AG09309 (cell line): ENCODE data around the gene SNX6.
"Not testable (repeated sequence)": the region's sequence is repeated elsewhere in the genome, so short reads cannot be mapped to it uniquely, and the experiment has no call there.

Source experiments
- DNase-seq: peaks from one replicate; pipeline ENCODE4 v3.0.0-alpha.2; 2010; ENCODE audit warnings: low read depth
- H3K4me3 ChIP-seq: 2 replicates; pipeline ENCODE4 v1.5.1; 2011; ENCODE audit warnings: mild to moderate bottlenecking, low read depth, low read length, moderate library complexity; ENCODE audit not compliant: control insufficient read depth
- CTCF ChIP-seq: IDR thresholded peaks from 2 replicates; pipeline ENCODE4 v1.5.1; 2011; ENCODE audit warnings: mild to moderate bottlenecking, low read depth, low read length, inconsistent platforms; ENCODE audit not compliant: insufficient read depth, control insufficient read depth; ENCODE audit errors: missing control alignments

SNX6 gene

GRCh38 chr14:34650786-34651584 is 21.0 kb upstream of the SNX6 start:
- DNase-seq, result peak; percentile 99
- no peak overlapping the region for H3K4me3 ChIP-seq
- TF ChIP-seq CTCF, result no peak

- not testable (repeated sequence) for DNase-seq, H3K4me3 ChIP-seq
These were observed 20.1 kb upstream of the SNX6 start for GRCh38 chr14:34650006-34650405.

- peak; percentile 64 for DNase-seq
- no peak for TF ChIP-seq CTCF
- no peak overlapping the region for H3K4me3 ChIP-seq
These were observed 19.4 kb upstream of the SNX6 start for GRCh38 chr14:34649344-34649743.

GRCh38 chr14:34646570-34647255 is 16.8 kb upstream of the SNX6 start:
- DNase-seq, result no peak
- TF ChIP-seq CTCF, result no peak
- H3K4me3 ChIP-seq, result no peak overlapping the region

GRCh38 chr14:34643361-34643760 is 13.4 kb upstream of the SNX6 start:
- H3K4me3 ChIP-seq, result no peak overlapping the region
- no peak for DNase-seq
- no peak for TF ChIP-seq CTCF

GRCh38 chr14:34642595-34642994 is 12.6 kb upstream of the SNX6 start:
- no peak for TF ChIP-seq CTCF
- no peak for DNase-seq
- H3K4me3 ChIP-seq, result no peak overlapping the region

GRCh38 chr14:34640826-34641225 is 10.9 kb upstream of the SNX6 start:
- no peak overlapping the region for H3K4me3 ChIP-seq
- no peak for DNase-seq
- no peak for TF ChIP-seq CTCF

- not testable (repeated sequence) for H3K4me3 ChIP-seq, DNase-seq
These were observed 4.4 kb upstream of the SNX6 start for GRCh38 chr14:34634360-34634771.
